ENCODE measurements around the gene PTPMT1.

PTPMT1 gene

DNA sequence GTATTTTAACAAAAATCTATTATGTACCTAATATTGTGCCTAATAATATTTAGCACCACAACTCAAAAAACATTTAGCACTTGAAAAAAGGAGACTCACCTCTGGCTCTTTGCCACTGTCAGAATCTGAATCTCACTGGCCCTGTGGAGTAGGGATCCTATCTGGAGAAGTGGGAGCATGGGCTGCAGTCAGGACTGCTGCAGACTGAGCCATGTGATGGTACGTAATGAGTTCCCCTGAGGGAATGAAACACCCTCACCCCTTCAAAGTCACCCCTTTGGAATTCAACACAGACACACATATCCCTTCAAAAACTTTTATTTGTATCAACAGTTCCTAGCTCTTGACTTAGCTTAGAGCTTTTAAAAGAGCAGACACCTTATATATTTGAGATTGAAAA lies 6.5 kb downstream of the PTPMT1 start:
- no peaks in the 10 kb centered on the region for H3K9me3 ChIP-seq (ENCODE audit: control insufficient read depth, low read length)
- no peak overlapping the region for H3K4me2 ChIP-seq (ENCODE audit: low read length)
- H3K9ac ChIP-seq, result no peak overlapping the region
- H3K27me3 ChIP-seq (ENCODE audit: control insufficient read depth, insufficient read depth, low read length), result no peaks in the 10 kb centered on the region
- H3K36me3 ChIP-seq (ENCODE audit: control insufficient read depth, insufficient read depth, low read length), result no peaks in the 10 kb centered on the region
- H3K4me1 ChIP-seq, result no peaks in the 10 kb centered on the region
- H2AFZ ChIP-seq, result no peak overlapping the region
- H3K79me2 ChIP-seq, result no peaks in the 10 kb centered on the region
- H3K4me3 ChIP-seq (ENCODE audit: low read depth, low read length), result no peak overlapping the region
- no peak overlapping the region for H3K27ac ChIP-seq
- TF ChIP-seq, protein P1, sequence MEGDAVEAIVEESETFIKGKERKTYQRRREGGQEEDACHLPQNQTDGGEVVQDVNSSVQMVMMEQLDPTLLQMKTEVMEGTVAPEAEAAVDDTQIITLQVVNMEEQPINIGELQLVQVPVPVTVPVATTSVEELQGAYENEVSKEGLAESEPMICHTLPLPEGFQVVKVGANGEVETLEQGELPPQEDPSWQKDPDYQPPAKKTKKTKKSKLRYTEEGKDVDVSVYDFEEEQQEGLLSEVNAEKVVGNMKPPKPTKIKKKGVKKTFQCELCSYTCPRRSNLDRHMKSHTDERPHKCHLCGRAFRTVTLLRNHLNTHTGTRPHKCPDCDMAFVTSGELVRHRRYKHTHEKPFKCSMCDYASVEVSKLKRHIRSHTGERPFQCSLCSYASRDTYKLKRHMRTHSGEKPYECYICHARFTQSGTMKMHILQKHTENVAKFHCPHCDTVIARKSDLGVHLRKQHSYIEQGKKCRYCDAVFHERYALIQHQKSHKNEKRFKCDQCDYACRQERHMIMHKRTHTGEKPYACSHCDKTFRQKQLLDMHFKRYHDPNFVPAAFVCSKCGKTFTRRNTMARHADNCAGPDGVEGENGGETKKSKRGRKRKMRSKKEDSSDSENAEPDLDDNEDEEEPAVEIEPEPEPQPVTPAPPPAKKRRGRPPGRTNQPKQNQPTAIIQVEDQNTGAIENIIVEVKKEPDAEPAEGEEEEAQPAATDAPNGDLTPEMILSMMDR (IDR thresholded peaks at IDR 0.05), result no peak

DNA sequence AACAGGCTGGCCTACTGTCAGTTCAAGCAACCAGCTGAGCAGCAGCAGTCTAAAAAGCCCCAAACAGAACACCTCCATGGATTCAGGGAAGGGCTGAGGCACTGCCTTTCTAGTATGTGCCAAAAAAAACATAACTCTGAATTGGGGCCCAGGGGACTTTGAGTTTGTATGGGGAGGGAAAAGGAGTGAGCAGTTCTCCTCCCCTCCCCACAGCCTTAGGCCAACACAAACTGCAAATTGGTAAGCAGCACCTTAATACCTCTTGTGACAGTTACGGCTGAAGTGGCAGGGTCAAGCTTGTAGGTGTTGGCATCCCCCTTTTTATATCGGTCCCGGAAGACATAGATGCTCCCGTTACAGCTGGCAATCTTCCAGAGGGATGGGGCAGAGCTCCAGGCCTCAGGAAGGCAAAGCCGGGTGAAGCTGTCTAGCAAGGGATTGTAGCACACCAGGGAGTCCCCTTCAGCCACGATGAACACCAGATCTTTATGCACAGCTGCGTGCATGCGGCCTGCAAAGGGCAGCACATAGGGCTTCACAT lies 7.4 kb downstream of the PTPMT1 start:
- TF ChIP-seq, protein P1 (IDR thresholded peaks at IDR 0.05), result no peak
- Histone ChIP-seq H3K79me2 (no peaks in the 10 kb centered on the region), H3K9me3 (ENCODE audit: control insufficient read depth, low read length) (no peaks in the 10 kb centered on the region), H3K27ac (no peak overlapping the region), H3K9ac (no peak overlapping the region), H2AFZ (no peak overlapping the region), H3K4me1 (no peaks in the 10 kb centered on the region), H3K4me3 (ENCODE audit: low read depth, low read length) (no peak overlapping the region), H3K27me3 (ENCODE audit: control insufficient read depth, insufficient read depth, low read length) (no peaks in the 10 kb centered on the region), H3K4me2 (ENCODE audit: low read length) (no peak overlapping the region), H3K36me3 (ENCODE audit: control insufficient read depth, insufficient read depth, low read length) (no peaks in the 10 kb centered on the region)

DNA sequence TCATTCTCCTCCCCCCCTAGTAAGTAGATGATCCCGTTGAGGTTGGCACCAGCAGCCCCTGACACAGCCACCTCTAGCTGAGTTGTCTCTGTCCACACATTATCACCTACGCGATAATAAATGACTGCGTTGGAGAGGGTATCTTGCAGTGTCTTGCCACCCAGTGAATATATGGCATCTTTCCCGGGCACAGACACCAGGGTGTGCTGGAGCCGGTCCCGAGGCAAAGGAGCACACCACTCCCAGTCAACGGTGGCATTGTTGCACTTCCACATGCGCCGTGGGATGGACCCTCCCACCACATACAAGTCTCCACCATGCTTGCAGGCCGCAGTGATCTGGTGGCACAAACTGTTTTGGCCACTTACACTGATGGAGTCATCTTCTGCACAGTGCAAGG lies 7.9 kb downstream of the PTPMT1 start:
- H3K9me3 ChIP-seq (ENCODE audit: control insufficient read depth, low read length), result no peaks in the 10 kb centered on the region
- H3K27ac ChIP-seq, result no peak overlapping the region
- no peak overlapping the region for H3K4me2 ChIP-seq (ENCODE audit: low read length)
- H3K4me3 ChIP-seq (ENCODE audit: low read depth, low read length), result no peak overlapping the region
- H2AFZ ChIP-seq, result no peak overlapping the region
- H3K4me1 ChIP-seq, result no peaks in the 10 kb centered on the region
- TF ChIP-seq, protein P1 (IDR thresholded peaks at IDR 0.05), result no peak
- peaks cover 3% of the 10 kb centered on the region for H3K79me2 ChIP-seq
- H3K27me3 ChIP-seq (ENCODE audit: control insufficient read depth, insufficient read depth, low read length), result no peaks in the 10 kb centered on the region
- no peak overlapping the region for H3K9ac ChIP-seq
- H3K36me3 ChIP-seq (ENCODE audit: control insufficient read depth, insufficient read depth, low read length), result no peaks in the 10 kb centered on the region

DNA sequence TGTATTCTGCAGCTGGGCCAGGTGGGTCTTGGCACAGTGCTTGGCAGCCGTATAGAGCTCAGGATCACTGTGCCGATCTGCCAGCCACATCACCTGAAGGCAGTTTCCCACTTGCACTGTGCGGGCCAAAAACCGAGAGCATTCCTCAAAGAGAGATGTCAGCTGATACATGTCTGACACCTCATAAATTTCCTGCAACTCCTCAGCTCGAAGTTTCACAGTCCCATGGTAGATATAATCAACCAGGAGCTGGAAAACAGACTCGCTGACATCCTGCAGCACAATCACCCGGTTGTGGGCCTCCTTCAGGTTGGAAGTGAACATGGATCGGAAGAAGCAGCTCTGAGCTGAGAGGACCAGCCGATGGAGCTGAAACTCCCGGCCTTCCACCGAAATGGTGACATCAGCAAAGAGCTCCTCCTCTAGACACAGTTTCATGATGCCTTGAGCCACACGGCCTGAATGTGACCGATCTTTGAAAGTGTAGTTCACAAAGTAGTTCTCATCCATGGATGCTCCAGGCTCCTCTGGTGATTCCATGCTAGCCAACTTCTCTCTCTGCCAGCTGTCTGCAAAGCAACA lies 12.2 kb downstream of the PTPMT1 start:
- Histone ChIP-seq H3K27ac (peak overlapping the region; percentile 92), H2AFZ (no peak overlapping the region), H3K9me3 (ENCODE audit: control insufficient read depth, low read length) (no peaks in the 10 kb centered on the region), H3K4me1 (no peaks in the 10 kb centered on the region), H3K36me3 (ENCODE audit: control insufficient read depth, insufficient read depth, low read length) (no peaks in the 10 kb centered on the region), H3K4me2 (ENCODE audit: low read length) (peak overlapping the region; percentile 86), H3K79me2 (peaks cover 3% of the 10 kb centered on the region), H3K27me3 (ENCODE audit: control insufficient read depth, insufficient read depth, low read length) (no peaks in the 10 kb centered on the region), H3K4me3 (ENCODE audit: low read depth, low read length) (peak overlapping the region; percentile 86), H3K9ac (no peak overlapping the region)
- TF ChIP-seq, protein P1 (IDR thresholded peaks at IDR 0.05), result no peak

Measured in parathyroid adenoma (tissue), 2 donors.